HT1080 (cell line): Measurements from ENCODE around the gene ICAM1. TPM values are rescaled to one million over a fixed set of nuclear protein-coding genes. Genes with fewer than 3 reads are reported as not detected.
"Not testable (repeated sequence)": the region's sequence is repeated elsewhere in the genome, so short reads cannot be mapped to it uniquely, and the experiment has no call there.

Source experiments
- DNase-seq: peaks from one replicate; pipeline ENCODE4 v3.0.0-alpha.2; 2015; ENCODE audit warnings: low read depth
- total RNA-seq: library from RNA; depleted of rRNA; stranded (reverse); fragments of >200 nt; shearing (Covaris generic); gene quantifications from 2 replicates; pipeline ENCODE4 v1.2.3, GENCODE V29; 2014

Gene ICAM1
- total RNA-seq, 1 experiment from 2014 or later: 0.27 TPM

DNA sequence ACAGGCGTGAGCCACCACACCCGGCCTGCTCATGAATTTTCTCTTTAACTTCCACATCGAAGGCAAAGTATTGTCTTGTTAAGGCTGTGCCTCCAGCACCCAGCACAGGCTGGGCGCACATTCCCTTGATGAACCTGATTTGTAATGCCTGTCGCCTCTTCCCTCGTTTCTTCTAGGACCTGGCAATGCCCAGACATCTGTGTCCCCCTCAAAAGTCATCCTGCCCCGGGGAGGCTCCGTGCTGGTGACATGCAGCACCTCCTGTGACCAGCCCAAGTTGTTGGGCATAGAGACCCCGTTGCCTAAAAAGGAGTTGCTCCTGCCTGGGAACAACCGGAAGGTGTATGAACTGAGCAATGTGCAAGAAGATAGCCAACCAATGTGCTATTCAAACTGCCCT, 3.7 kb downstream of the ICAM1 start:
- DNase-seq: no peak

DNA sequence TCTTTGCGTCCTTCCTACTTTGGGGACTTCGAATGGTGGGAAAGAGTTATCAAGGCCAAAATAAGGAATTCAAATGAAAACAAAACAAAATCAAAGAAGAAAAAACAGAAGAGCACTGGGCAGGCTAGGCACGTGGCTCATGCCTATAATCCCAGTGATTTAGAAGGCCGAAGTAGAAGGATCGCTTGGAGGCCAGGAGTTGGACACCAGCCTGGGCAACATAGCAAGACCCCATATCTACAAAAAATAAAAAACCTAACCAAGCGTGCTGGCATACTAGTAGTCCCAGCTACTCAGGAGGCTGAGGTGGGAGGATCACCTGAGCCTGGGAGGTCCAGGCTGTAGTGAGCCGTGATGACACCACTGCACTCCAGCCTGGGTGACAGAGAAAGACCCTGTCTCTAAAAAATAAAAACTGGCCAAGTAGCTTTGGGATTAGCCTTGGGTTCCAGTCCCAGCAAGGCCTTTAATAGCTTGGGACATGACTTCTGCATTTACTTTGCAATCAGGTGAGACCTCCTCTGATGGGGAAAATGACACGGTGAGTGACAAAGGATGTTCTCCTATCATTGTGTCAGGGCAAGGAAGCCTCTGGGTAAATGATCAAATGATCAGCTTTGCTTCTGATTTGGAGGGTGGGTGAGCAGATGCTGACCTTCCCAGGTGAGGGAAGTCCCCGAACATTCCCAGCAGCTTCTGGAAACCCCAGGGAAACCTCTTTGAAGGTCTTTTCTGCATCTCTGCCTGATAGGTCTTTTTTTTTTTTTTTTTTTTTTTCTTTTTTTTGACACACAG, 7.1 kb downstream of the ICAM1 start:
- no peak for DNase-seq

DNA sequence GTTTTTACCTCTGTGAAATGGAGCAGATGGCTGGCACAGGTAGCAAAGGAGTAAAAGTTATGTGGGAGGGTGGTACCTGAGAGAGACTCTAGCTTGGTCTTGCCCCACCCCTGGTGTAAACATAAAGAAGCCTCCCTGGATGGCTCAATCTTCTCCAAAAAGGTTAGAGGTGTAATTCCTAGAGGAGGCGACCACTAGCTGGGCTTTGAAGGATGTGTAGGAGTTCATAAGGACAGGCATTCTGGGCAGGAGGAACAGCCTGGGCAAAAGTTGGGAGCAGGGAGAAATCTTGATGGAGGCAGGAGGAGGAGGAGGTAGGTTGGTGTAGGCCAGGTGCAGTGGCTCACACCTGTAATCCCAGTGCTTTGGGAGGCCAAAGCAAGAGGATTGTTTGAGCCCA, 8.0 kb downstream of the ICAM1 start:
- no peak for DNase-seq

DNA sequence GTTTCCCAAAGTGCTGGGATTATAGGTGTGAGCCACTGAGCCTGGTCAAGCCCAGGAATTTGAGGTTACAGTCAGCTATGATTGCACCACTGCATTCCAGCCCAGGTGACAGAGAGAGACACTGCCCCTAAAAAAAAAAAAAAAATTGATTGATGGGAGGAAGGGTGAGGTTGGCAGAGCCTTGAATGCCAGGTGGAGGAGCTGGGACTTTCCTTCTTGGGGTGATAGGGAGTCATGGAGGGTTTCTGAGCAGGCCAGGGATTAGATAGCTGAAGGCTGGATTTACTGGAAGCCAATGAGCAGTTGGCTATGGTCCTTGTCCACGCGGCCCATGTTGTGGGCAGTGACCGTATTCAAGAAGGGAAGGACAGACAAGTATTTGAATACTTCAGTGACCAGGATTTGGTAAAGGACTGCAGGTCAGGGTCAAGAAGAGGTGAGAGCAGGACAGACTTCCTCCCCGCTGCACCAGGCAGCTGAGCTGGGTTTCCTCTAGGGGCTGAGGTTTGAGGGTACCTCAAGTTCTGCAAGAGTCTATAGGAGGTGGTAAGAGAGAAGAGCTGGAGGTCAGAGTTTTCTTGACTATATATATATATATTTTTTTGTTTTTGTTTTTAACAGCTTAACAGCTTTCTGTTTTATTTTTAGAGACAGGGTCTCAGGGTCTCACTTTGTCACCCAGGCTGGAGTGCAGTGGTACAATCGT, 9.0 kb downstream of the ICAM1 start:
- no peak for DNase-seq

DNA sequence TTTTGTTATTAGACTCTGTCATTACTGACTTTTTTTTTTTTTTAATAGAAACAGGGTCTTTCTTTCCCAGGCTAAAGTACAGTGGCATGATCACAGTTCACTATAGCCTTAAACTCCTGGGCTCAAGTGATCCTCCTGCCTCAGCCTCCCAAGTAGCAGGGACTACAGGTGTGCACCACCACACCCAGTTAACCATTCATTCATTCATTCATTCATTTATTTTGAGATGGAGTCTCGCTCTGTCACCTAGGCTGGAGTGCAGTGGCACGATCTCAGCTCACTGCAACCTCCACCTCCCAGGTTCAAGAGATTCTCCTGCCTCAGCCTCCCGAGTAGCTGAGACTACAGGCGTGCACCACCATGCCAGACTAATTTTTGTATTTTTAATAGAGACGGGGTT, 11.1 kb downstream of the ICAM1 start:
- not testable (repeated sequence) for DNase-seq

DNA sequence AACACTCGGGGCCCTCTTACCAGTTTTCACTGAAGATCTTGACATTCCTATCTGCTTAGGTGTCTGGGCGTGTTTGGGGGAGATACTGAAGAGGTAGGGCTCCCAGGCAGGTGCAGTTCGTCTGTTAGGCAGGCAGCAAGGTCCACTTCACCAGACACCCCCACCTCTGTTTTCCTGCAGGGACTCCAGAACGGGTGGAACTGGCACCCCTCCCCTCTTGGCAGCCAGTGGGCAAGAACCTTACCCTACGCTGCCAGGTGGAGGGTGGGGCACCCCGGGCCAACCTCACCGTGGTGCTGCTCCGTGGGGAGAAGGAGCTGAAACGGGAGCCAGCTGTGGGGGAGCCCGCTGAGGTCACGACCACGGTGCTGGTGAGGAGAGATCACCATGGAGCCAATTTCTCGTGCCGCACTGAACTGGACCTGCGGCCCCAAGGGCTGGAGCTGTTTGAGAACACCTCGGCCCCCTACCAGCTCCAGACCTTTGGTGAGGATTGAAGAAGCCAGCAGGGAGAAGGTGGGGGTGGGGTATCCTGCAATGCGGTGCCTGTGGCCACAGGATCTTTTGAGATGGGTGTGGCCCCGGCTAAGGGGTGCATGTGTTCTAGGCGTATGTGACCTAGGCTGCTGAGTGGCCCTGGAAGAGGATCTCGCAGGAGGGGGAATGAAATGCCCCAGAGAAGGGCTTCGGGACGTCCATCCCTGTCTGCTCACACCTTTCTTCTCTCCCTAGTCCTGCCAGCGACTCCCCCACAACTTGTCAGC, 12.6 kb downstream of the ICAM1 start:
- no peak for DNase-seq

DNA sequence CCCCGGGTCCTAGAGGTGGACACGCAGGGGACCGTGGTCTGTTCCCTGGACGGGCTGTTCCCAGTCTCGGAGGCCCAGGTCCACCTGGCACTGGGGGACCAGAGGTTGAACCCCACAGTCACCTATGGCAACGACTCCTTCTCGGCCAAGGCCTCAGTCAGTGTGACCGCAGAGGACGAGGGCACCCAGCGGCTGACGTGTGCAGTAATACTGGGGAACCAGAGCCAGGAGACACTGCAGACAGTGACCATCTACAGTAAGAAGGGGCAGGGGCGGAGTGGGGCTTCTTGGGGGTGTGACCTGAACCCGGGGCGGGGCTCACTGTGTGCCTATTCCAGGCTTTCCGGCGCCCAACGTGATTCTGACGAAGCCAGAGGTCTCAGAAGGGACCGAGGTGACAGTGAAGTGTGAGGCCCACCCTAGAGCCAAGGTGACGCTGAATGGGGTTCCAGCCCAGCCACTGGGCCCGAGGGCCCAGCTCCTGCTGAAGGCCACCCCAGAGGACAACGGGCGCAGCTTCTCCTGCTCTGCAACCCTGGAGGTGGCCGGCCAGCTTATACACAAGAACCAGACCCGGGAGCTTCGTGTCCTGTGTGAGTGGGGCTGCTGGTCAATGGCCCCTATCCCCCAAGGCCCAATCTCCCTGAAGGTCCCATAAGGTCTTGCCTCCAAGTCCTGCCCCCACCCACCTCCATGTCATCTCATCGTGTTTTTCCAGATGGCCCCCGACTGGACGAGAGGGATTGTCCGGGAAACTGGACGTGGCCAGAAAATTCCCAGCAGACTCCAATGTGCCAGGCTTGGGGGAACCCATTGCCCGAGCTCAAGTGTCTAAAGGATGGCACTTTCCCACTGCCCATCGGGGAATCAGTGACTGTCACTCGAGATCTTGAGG, 13.4 kb downstream of the ICAM1 start:
- no peak for DNase-seq

DNA sequence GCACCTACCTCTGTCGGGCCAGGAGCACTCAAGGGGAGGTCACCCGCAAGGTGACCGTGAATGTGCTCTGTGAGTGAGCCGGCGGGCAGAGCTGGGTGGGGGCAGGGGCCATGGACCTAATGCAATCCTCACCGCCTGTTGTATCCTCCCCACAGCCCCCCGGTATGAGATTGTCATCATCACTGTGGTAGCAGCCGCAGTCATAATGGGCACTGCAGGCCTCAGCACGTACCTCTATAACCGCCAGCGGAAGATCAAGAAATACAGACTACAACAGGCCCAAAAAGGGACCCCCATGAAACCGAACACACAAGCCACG, 14.0 kb downstream of the ICAM1 start:
- no peak for DNase-seq

DNA sequence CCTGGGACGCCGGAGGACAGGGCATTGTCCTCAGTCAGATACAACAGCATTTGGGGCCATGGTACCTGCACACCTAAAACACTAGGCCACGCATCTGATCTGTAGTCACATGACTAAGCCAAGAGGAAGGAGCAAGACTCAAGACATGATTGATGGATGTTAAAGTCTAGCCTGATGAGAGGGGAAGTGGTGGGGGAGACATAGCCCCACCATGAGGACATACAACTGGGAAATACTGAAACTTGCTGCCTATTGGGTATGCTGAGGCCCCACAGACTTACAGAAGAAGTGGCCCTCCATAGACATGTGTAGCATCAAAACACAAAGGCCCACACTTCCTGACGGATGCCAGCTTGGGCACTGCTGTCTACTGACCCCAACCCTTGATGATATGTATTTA, 14.5 kb downstream of the ICAM1 start:
- no peak for DNase-seq

DNA sequence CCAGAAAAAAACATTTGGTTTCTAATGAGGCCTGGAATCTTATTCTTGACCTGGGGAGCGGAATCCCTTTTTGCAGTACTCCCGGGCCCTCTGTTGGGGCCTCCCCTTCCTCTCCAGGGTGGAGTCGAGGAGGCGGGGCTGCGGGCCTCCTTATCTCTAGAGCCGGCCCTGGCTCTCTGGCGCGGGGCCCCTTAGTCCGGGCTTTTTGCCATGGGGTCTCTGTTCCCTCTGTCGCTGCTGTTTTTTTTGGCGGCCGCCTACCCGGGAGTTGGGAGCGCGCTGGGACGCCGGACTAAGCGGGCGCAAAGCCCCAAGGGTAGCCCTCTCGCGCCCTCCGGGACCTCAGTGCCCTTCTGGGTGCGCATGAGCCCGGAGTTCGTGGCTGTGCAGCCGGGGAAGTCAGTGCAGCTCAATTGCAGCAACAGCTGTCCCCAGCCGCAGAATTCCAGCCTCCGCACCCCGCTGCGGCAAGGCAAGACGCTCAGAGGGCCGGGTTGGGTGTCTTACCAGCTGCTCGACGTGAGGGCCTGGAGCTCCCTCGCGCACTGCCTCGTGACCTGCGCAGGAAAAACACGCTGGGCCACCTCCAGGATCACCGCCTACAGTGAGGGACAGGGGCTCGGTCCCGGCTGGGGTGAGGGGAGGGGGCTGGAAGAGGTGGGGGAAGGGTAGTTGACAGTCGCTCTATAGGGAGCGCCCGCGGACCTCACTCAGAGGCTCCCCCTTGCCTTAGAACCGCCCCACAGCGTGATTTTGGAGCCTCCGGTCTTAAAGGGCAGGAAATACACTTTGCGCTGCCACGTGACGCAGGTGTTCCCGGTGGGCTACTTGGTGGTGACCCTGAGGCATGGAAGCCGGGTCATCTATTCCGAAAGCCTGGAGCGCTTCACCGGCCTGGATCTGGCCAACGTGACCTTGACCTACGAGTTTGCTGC, 16.1 kb downstream of the ICAM1 start, which contains the start of gene ICAM4:
ICAM4 (plus strand) TSS at position 153 of the 935 bp plus-strand sequence; CDS start at position 211, 58 bp downstream.
- DNase-seq: no peak

DNA sequence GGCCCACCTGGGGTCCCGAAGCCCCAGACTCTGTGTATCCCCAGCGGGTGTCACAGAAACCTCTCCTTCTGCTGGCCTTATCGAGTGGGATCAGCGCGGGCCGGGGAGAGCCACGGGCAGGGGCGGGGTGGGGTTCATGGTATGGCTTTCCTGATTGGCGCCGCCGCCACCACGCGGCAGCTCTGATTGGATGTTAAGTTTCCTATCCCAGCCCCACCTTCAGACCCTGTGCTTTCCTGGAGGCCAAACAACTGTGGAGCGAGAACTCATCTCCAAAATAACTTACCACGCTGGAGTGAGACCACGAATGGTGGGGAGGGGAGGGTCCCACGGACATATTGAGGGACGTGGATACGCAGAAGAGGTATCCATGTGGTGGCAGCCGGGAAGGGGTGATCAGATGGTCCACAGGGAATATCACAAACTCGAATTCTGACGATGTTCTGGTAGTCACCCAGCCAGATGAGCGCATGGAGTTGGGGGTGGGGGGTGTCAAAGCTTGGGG, 17.8 kb downstream of the ICAM1 start:
- DNase-seq: no peak

DNA sequence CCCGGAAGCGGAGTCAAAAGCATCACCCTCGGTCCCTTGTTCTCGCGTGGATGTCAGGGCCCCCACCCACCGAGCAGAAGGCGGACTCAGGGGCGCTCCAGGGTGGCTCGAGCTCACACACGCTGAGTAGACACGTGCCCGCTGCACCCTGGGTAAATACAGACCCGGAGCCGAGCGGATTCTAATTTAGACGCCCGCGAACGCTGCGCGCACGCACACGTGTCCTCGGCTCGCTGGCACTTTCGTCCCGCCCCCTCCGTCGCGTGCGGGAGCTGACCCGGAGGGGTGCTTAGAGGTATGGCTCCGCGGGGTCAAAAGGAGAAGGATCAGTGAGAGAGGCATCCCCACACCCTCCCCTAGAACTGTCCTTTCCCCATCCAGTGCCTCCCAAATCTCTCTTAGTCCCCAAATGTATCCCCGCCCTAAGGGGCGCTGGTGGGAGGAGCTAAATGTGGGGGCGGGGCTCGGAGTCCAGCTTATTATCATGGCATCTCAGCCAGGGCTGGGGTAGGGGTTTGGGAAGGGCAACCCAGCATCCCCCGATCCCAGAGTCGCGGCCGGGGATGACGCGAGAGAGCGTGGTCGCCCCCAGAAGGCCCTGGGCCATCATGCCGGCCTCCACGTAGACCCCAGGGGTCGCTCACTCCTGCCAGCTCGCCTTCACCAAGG, 18.4 kb downstream of the ICAM1 start:
- DNase-seq: no peak

DNA sequence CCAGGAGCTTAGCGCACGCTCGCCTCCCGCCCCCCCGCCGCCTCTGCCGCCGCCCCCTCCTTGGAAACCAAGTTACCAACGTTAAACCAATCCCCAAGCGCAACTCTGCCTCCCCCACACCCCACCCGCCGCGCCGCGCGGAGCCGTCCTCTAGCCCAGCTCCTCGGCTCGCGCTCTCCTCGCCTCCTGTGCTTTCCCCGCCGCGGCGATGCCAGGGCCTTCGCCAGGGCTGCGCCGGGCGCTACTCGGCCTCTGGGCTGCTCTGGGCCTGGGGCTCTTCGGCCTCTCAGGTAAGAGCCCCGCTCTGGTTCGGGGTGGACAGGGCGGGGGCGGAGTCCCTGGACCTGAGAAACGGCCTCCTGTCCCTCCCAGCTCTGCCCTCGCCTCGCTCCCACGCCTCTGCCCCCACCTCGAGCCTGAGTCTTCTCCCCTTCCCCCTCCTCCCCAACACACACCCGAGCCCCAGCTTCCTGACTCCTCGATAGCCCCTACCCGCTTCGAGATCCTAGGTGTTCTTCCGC, 19.0 kb downstream of the ICAM1 start, which contains the start of gene ICAM5:
ICAM5 (plus strand) TSS at position 117 of the 521 bp plus-strand sequence; CDS start at position 209, 92 bp downstream.
- DNase-seq: no peak

DNA sequence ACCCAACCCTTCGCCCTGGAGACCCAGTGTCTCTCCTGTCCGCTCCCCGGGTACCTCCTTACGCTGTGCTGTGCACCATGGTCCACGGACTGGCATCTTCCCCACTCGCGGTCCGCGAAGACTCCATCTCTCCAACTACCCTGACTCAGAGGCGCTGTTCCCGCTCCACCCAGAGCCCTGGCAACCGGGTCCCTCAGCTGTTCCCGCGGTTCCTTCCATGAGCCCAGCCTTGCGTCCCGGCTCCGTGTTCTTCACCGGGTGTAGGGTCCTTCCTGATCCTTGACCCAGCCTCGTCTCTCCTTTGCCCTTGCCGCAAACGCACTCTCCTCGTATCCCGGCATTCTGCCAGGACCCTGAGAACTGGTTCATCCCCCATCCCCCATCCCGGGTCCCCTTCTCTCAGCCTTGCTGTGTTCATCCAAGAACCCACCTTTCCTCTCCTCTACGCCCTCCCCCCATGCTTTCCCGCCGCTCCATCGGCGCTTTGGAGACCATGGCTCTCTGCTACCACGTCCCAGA, 19.5 kb downstream of the ICAM1 start:
- no peak for DNase-seq

DNA sequence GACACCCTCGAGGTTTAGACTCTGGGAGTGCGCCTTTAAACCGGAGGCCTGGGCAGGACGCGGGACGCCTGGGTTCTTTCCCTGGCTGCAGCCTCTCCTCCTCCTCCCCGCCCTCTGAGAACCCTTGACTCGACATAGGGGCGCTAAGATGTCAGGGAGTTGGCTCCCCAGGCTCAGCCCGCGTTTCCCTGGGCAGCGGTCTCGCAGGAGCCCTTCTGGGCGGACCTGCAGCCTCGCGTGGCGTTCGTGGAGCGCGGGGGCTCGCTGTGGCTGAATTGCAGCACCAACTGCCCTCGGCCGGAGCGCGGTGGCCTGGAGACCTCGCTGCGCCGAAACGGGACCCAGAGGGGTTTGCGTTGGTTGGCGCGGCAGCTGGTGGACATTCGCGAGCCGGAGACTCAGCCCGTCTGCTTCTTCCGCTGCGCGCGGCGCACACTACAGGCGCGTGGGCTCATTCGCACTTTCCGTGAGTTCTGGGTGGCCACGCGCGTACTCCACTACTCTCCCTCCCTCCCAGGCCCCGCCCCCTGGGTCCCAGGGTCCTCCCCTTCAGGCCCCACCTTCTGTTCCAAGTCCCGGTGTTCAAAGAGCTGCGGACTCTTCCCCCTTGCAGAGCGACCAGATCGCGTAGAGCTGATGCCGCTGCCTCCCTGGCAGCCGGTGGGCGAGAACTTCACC, 20.1 kb downstream of the ICAM1 start:
- no peak for DNase-seq

DNA sequence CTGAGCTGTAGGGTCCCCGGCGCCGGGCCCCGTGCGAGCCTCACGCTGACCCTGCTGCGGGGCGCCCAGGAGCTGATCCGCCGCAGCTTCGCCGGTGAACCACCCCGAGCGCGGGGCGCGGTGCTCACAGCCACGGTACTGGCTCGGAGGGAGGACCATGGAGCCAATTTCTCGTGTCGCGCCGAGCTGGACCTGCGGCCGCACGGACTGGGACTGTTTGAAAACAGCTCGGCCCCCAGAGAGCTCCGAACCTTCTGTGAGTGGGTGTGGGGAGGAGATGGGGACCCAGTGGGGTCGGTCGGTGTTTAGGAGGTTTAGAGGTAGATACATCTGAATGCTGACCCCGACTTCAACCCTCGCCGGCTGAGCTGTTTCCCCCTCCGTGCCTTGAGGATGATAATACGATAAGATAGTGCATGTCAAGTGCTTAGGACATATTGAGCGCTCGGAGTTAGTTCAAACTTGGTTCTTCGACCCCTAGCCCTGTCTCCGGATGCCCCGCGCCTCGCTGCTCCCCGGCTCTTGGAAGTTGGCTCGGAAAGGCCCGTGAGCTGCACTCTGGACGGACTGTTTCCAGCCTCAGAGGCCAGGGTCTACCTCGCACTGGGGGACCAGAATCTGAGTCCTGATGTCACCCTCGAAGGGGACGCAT, 20.8 kb downstream of the ICAM1 start:
- DNase-seq: no peak

DNA sequence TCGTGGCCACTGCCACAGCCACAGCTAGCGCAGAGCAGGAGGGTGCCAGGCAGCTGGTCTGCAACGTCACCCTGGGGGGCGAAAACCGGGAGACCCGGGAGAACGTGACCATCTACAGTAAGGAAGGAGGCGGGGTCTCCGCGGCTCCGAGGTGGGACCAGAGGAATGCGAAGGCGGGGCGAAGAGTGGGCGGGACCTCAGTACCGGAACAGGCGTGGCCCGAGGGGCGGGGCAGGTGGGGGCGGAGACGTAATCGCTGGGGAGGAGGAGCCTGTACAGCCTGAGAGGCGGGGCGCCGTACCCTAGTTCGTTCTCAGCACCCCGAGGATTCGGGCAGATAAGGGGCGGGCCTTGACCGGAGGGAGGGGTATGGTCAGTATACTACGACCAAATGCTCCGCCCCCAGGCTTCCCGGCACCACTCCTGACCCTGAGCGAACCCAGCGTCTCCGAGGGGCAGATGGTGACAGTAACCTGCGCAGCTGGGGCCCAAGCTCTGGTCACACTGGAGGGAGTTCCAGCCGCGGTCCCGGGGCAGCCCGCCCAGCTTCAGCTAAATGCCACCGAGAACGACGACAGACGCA, 21.4 kb downstream of the ICAM1 start:
- no peak for DNase-seq
